Measurements from ENCODE around the gene CBX1. TPM values are rescaled to one million over a fixed set of nuclear protein-coding genes. Genes with fewer than 3 reads are reported as not detected.

CBX1 gene
- total and polyA plus RNA-seq, 2 of the 8 experiments (the other 6 are each of a cell fraction or from before 2014, with no cell fraction given) = 38.7 to 173 TPM

DNA sequence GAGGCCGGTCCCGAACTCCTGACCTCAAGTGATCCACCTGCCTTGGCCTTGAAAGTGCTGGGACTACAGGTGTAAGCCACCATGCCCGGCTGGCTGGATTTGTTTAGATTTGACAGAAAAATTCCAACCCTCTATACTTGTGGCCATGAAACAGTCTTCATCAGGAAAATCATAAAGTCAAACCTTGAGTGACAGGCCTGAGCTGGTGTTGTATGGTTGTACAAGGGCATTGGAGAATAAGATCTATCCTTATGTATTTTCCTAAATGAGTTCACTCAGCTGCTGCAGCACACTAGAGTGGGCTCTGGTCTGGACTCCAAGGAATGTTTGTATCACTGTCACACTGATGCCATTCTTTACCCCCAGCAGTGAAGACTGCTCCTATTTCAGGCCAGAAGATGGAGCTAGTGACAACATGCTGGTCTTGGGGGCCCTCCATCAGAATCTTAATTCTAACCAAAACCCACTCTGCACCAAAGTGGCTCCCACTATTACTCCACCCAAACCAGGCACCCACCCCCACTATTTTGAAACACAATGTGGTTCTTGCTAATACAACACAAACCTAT is 33.7 kb upstream of the CBX1 start (continued):
- TF ChIP-seq, protein P1, sequence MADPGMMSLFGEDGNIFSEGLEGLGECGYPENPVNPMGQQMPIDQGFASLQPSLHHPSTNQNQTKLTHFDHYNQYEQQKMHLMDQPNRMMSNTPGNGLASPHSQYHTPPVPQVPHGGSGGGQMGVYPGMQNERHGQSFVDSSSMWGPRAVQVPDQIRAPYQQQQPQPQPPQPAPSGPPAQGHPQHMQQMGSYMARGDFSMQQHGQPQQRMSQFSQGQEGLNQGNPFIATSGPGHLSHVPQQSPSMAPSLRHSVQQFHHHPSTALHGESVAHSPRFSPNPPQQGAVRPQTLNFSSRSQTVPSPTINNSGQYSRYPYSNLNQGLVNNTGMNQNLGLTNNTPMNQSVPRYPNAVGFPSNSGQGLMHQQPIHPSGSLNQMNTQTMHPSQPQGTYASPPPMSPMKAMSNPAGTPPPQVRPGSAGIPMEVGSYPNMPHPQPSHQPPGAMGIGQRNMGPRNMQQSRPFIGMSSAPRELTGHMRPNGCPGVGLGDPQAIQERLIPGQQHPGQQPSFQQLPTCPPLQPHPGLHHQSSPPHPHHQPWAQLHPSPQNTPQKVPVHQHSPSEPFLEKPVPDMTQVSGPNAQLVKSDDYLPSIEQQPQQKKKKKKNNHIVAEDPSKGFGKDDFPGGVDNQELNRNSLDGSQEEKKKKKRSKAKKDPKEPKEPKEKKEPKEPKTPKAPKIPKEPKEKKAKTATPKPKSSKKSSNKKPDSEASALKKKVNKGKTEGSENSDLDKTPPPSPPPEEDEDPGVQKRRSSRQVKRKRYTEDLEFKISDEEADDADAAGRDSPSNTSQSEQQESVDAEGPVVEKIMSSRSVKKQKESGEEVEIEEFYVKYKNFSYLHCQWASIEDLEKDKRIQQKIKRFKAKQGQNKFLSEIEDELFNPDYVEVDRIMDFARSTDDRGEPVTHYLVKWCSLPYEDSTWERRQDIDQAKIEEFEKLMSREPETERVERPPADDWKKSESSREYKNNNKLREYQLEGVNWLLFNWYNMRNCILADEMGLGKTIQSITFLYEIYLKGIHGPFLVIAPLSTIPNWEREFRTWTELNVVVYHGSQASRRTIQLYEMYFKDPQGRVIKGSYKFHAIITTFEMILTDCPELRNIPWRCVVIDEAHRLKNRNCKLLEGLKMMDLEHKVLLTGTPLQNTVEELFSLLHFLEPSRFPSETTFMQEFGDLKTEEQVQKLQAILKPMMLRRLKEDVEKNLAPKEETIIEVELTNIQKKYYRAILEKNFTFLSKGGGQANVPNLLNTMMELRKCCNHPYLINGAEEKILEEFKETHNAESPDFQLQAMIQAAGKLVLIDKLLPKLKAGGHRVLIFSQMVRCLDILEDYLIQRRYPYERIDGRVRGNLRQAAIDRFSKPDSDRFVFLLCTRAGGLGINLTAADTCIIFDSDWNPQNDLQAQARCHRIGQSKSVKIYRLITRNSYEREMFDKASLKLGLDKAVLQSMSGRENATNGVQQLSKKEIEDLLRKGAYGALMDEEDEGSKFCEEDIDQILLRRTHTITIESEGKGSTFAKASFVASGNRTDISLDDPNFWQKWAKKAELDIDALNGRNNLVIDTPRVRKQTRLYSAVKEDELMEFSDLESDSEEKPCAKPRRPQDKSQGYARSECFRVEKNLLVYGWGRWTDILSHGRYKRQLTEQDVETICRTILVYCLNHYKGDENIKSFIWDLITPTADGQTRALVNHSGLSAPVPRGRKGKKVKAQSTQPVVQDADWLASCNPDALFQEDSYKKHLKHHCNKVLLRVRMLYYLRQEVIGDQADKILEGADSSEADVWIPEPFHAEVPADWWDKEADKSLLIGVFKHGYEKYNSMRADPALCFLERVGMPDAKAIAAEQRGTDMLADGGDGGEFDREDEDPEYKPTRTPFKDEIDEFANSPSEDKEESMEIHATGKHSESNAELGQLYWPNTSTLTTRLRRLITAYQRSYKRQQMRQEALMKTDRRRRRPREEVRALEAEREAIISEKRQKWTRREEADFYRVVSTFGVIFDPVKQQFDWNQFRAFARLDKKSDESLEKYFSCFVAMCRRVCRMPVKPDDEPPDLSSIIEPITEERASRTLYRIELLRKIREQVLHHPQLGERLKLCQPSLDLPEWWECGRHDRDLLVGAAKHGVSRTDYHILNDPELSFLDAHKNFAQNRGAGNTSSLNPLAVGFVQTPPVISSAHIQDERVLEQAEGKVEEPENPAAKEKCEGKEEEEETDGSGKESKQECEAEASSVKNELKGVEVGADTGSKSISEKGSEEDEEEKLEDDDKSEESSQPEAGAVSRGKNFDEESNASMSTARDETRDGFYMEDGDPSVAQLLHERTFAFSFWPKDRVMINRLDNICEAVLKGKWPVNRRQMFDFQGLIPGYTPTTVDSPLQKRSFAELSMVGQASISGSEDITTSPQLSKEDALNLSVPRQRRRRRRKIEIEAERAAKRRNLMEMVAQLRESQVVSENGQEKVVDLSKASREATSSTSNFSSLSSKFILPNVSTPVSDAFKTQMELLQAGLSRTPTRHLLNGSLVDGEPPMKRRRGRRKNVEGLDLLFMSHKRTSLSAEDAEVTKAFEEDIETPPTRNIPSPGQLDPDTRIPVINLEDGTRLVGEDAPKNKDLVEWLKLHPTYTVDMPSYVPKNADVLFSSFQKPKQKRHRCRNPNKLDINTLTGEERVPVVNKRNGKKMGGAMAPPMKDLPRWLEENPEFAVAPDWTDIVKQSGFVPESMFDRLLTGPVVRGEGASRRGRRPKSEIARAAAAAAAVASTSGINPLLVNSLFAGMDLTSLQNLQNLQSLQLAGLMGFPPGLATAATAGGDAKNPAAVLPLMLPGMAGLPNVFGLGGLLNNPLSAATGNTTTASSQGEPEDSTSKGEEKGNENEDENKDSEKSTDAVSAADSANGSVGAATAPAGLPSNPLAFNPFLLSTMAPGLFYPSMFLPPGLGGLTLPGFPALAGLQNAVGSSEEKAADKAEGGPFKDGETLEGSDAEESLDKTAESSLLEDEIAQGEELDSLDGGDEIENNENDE (IDR thresholded peaks at IDR 0.05; ENCODE audit: insufficient replicate concordance, low read length) = no peak
- TF ChIP-seq TEAD4 (IDR thresholded peaks at IDR 0.05; ENCODE audit: low read depth, low read length) = peak; percentile 71; the same call in 1 of the 2 replicates
- TF ChIP-seq HDAC2 (IDR thresholded peaks at IDR 0.05; ENCODE audit: borderline replicate concordance in 1 of 2, low read depth in 2 of 2, low read length in 2 of 2) = no peak
- TF ChIP-seq CHD2 (IDR thresholded peaks at IDR 0.05; ENCODE audit: low read length) = no peak
- no peak for TF ChIP-seq CEBPB (IDR thresholded peaks at IDR 0.05; ENCODE audit: low read depth, low read length)
- no peak for TF ChIP-seq SAP30 (IDR thresholded peaks at IDR 0.05; ENCODE audit: insufficient read depth, insufficient replicate concordance, low read length)
- no peak for TF ChIP-seq POLR2A (IDR thresholded peaks at IDR 0.05; ENCODE audit: control extremely low read depth in 1 of 2, low read depth in 2 of 2, low read length in 2 of 2)
- no peak for TF ChIP-seq ASH2L (IDR thresholded peaks at IDR 0.05; ENCODE audit: low read length)
- TF ChIP-seq BRCA1 (IDR thresholded peaks at IDR 0.05; ENCODE audit: low read depth, low read length) = no peak
- TF ChIP-seq EGR1 (IDR thresholded peaks at IDR 0.05; ENCODE audit: borderline replicate concordance, low read depth, low read length) = no peak
- no peak for TF ChIP-seq SIRT6 (IDR thresholded peaks at IDR 0.05; ENCODE audit: low read length)
- no peak for TF ChIP-seq CREB1 (IDR thresholded peaks at IDR 0.05)
- no peak for TF ChIP-seq EZH2 (IDR thresholded peaks at IDR 0.05; ENCODE audit: low read depth, low read length, severe bottlenecking)
